NCI-H1436 (cell line): ENCODE results near the gene PTAR1.

Experiments
- DNase-seq: peaks from one replicate; lab custom pipeline; 2025; lab: John Stamatoyannopoulos, UW

The PTAR1 gene

GRCh38 chr9:69750085-69750484 lies 9.7 kb downstream of the PTAR1 start:
- DNase-seq = no peak

- no peak for DNase-seq
These were observed 11.5 kb downstream of the PTAR1 start for GRCh38 chr9:69748304-69748703.

GRCh38 chr9:69746859-69747560 lies 12.8 kb downstream of the PTAR1 start:
- DNase-seq = no peak

GRCh38 chr9:69745716-69746437 lies 13.9 kb downstream of the PTAR1 start:
- no peak for DNase-seq

- no peak for DNase-seq
These were observed 15.0 kb downstream of the PTAR1 start for GRCh38 chr9:69744688-69745380.

- no peak for DNase-seq
These were observed 15.9 kb downstream of the PTAR1 start for GRCh38 chr9:69743930-69744329.

- no peak for DNase-seq
These were observed 18.8 kb downstream of the PTAR1 start for GRCh38 chr9:69740872-69741505.

GRCh38 chr9:69731348-69731747 lies 28.5 kb downstream of the PTAR1 start:
- no peak for DNase-seq

GRCh38 chr9:69719983-69720382 lies 39.8 kb downstream of the PTAR1 start:
- no peak for DNase-seq

GRCh38 chr9:69719367-69719766 lies 40.4 kb downstream of the PTAR1 start:
- no peak for DNase-seq

GRCh38 chr9:69718218-69718617 lies 41.6 kb downstream of the PTAR1 start:
- no peak for DNase-seq

GRCh38 chr9:69715825-69716224 lies 44.0 kb downstream of the PTAR1 start:
- DNase-seq = no peak

- DNase-seq = no peak
These were observed 44.7 kb downstream of the PTAR1 start for GRCh38 chr9:69715096-69715495.

GRCh38 chr9:69697475-69697874 lies 62.3 kb downstream of the PTAR1 start:
- no peak for DNase-seq

GRCh38 chr9:69696802-69697201 lies 63.0 kb downstream of the PTAR1 start:
- DNase-seq = no peak

- no peak for DNase-seq
These were observed 69.7 kb downstream of the PTAR1 start for GRCh38 chr9:69689991-69690538.

GRCh38 chr9:69683927-69684326 lies 75.9 kb downstream of the PTAR1 start:
- DNase-seq = no peak

GRCh38 chr9:69678843-69679538 lies 80.8 kb downstream of the PTAR1 start:
- DNase-seq = no peak

GRCh38 chr9:69677931-69678330 lies 81.9 kb downstream of the PTAR1 start:
- DNase-seq = no peak

GRCh38 chr9:69675563-69675962 lies 84.2 kb downstream of the PTAR1 start:
- DNase-seq = no peak

GRCh38 chr9:69674716-69675438 lies 84.9 kb downstream of the PTAR1 start:
- no peak for DNase-seq
